Activated B cell treated with CpG ODN at 0.5 μM for 24 hours (primary cell): ENCODE results near the gene TP73. TPM values are rescaled to one million over a fixed set of nuclear protein-coding genes. Genes with fewer than 3 reads are reported as not detected.

Source experiments
- ATAC-seq: fragments of 200-7000 bp; cut with Tn5 transposase; one replicate; pipeline ENCODE4 v1.10.0; 2021; ENCODE audit warnings: low read depth, mild to moderate bottlenecking, moderate library complexity
- CTCF ChIA-PET: fragments of 350-600 bp; sonication (Branson Sonifier 250); formaldehyde crosslinking; loops from one replicate; lab custom pipeline; 2021; ENCODE audit warnings: antibody characterized with exemption; lab: Charles Lee
- POLR2A ChIA-PET: fragments of 350-600 bp; sonication (Branson Sonifier 250); formaldehyde crosslinking; loops from one replicate; lab custom pipeline; 2021; ENCODE audit warnings: antibody characterized with exemption; lab: Charles Lee
- DNase-seq: peaks from one replicate; pipeline ENCODE4 v3.0.0; 2022
- H3K27ac Mint-ChIP-seq: one replicate; pipeline ENCODE4 v1.8.0; 2020; ENCODE audit warnings: mixed read lengths
- H3K27me3 Mint-ChIP-seq: one replicate; pipeline ENCODE4 v1.8.0; 2021; ENCODE audit warnings: mixed read lengths
- H3K36me3 Mint-ChIP-seq: one replicate; pipeline ENCODE4 v1.8.0; 2021; ENCODE audit warnings: low read depth, mixed read lengths
- H3K4me1 Mint-ChIP-seq: one replicate; pipeline ENCODE4 v1.8.0; 2021; ENCODE audit warnings: mixed read lengths
- H3K4me3 Mint-ChIP-seq: one replicate; pipeline ENCODE4 v1.8.0; 2020; ENCODE audit warnings: mild to moderate bottlenecking, mixed read lengths
- H3K9me3 Mint-ChIP-seq: one replicate; pipeline ENCODE4 v1.8.0; 2020; ENCODE audit warnings: mixed read lengths
- intact Hi-C: fragments of 100-400 bp; cut with micrococcal nuclease; formaldehyde crosslinking; loops from one replicate; pipeline ENCODE4 v1.15.1; 2024
- total RNA-seq: library from RNA; stranded (reverse); gene quantifications from 2 replicates; pipeline ENCODE4 v1.2.3, GENCODE V29; 2022
- TF ChIP-seq, protein P1 (sequence below): fragments of 200-600 bp; IDR thresholded peaks from one replicate; pipeline ENCODE4 v1.8.0; 2022; ENCODE audit warnings: antibody characterized with exemption, mild to moderate bottlenecking

Gene TP73
- total RNA-seq, 1 donor from 2014 or later: 2.6 TPM

DNA sequence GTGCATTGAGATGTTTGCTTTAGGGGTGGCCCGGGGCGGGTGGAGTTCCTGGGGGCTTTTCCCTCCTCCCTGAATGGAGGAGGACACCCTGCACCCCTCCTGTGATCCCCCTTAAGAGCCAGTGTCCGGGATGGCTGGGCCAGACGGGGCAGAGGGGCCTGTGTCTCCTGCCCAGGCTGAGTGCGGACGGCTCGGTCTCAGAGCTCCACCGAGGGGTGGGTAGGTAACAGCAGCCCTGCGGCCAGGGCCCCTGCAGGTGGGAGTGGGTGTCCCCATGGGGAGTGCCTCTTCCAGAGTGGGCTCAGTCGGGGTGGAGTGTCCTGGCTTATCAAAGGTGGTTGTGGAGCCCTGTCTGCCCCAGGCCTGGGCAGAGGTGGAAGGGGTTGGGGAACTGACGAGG lies 23.1 kb downstream of the TP73 start:
- DNase-seq: no peak
- Mint-ChIP-seq H3K4me3 (no peak overlapping the region), H3K27me3 (no peaks in the 10 kb centered on the region), H3K27ac (no peak overlapping the region), H3K36me3 (no peaks in the 10 kb centered on the region), H3K4me1 (peaks cover 83% of the 10 kb centered on the region), H3K9me3 (no peaks in the 10 kb centered on the region)
- ATAC-seq: no peak
- TF ChIP-seq, protein P1, sequence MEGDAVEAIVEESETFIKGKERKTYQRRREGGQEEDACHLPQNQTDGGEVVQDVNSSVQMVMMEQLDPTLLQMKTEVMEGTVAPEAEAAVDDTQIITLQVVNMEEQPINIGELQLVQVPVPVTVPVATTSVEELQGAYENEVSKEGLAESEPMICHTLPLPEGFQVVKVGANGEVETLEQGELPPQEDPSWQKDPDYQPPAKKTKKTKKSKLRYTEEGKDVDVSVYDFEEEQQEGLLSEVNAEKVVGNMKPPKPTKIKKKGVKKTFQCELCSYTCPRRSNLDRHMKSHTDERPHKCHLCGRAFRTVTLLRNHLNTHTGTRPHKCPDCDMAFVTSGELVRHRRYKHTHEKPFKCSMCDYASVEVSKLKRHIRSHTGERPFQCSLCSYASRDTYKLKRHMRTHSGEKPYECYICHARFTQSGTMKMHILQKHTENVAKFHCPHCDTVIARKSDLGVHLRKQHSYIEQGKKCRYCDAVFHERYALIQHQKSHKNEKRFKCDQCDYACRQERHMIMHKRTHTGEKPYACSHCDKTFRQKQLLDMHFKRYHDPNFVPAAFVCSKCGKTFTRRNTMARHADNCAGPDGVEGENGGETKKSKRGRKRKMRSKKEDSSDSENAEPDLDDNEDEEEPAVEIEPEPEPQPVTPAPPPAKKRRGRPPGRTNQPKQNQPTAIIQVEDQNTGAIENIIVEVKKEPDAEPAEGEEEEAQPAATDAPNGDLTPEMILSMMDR: no peak
- intact Hi-C loops: no loop called here
- POLR2A ChIA-PET: interaction anchor here (0.7 kb wide), 1 partner anchor 133 kb away, joined by 3 read pairs; no protein-coding TSS in a partner anchor
- CTCF ChIA-PET: no interaction called here

DNA sequence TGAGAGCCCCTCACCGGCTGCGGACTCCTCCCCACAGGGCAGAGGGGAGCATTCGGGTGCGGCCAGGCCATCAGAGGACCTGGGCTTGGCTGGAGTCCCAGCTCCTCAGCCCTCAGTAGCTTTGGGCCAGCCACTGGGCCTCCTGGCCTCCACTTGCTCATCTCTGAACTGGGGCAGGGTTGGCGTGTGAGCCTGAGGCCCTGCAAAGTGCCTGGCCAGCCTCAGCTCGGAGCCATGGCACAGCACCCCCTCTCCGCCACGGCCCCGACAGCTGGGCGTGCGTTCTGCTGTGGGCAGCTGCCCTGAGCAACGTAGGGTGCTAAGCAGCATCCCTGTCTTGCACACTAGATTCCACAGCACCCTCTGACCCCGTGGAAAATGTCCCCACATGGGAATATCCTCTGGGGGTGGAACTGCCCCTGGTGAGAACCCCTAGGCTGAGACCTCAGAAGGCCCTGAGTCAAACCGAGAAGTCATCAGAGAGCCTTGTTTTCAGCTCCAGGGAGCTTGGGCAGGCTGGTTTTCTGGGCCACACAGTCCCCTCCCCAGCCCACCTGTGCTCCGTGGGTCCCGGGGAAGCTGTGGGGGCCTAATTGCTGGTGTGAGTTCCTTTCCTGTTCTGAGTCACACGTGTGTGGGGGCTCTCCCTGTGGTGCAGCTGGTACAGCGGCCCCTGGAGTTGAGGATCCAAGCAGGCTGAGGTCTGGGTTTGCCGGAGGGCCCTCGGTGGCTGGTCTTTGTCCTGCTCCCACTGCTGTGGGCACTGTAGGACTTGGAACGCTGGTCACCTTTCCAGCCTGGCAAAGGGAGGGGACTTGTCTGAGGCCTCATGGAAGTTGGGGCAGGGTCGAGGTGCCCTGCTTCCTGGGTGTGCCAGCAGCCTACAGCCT lies 24.5 kb downstream of the TP73 start:
- ChIA-PET POLR2A (interaction anchor here (1.0 to 3.5 kb wide), 7 partner anchors 10 to 37 kb away, joined by 4 to 89 read pairs (median 7); partner anchors contain the start of gene WRAP73), CTCF (interaction anchor here (0.9 to 1.4 kb wide), 5 partner anchors 11 to 58 kb away, joined by 3 to 9 read pairs (median 4); no protein-coding TSS in a partner anchor)
- DNase-seq: peak; percentile 57
- H3K4me3 Mint-ChIP-seq: peak overlapping the region; percentile 69
- H3K9me3 Mint-ChIP-seq: no peaks in the 10 kb centered on the region
- no peaks in the 10 kb centered on the region for H3K27me3 Mint-ChIP-seq
- H3K36me3 Mint-ChIP-seq: no peaks in the 10 kb centered on the region
- TF ChIP-seq, protein P1: no peak
- peaks cover 84% of the 10 kb centered on the region for H3K4me1 Mint-ChIP-seq
- ATAC-seq: peak; percentile 66
- intact Hi-C loops: loop anchor here (1.0 to 2.0 kb wide), 3 partner anchors 11 to 52 kb away; partner anchors contain the start of gene TPRG1L
- H3K27ac Mint-ChIP-seq: peak overlapping the region; percentile 81

DNA sequence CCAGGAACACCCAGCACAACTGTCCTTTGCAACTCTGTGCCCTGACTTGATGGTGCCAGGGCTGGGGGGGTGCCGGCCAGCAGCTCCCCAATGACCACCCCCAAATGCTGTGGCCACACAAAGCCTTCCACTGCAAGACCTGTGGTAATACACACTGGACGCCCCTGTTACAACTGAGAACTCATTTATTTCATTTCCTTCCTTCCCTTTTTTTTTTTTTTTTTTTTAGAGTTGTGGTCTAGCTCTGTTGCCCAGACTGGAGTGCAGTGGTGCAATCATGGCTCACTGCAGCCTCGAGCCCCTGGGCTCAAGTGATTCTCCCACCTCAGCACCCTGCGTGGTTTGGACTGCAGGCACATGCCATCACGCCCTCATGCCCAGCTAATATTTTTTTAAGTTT lies 25.2 kb downstream of the TP73 start:
- Mint-ChIP-seq H3K27me3 (no peaks in the 10 kb centered on the region), H3K27ac (peak overlapping the region; percentile 81), H3K9me3 (no peaks in the 10 kb centered on the region), H3K4me1 (peaks cover 78% of the 10 kb centered on the region), H3K4me3 (peak overlapping the region; percentile 69), H3K36me3 (no peaks in the 10 kb centered on the region)
- ATAC-seq (peak; percentile 8), DNase-seq (no peak)
- TF ChIP-seq, protein P1: no peak
- intact Hi-C loops: loop anchor here (1.0 to 2.0 kb wide), 3 partner anchors 11 to 53 kb away; partner anchors contain the start of gene TPRG1L
- POLR2A ChIA-PET: interaction anchor here (0.6 to 3.5 kb wide), 10 partner anchors 9 to 1106 kb away, joined by 3 to 89 read pairs (median 8); partner anchors contain the start of gene WRAP73
- CTCF ChIA-PET: interaction anchor here (0.9 to 1.4 kb wide), 3 partner anchors 12 to 26 kb away, joined by 4 to 9 read pairs (median 4); no protein-coding TSS in a partner anchor

DNA sequence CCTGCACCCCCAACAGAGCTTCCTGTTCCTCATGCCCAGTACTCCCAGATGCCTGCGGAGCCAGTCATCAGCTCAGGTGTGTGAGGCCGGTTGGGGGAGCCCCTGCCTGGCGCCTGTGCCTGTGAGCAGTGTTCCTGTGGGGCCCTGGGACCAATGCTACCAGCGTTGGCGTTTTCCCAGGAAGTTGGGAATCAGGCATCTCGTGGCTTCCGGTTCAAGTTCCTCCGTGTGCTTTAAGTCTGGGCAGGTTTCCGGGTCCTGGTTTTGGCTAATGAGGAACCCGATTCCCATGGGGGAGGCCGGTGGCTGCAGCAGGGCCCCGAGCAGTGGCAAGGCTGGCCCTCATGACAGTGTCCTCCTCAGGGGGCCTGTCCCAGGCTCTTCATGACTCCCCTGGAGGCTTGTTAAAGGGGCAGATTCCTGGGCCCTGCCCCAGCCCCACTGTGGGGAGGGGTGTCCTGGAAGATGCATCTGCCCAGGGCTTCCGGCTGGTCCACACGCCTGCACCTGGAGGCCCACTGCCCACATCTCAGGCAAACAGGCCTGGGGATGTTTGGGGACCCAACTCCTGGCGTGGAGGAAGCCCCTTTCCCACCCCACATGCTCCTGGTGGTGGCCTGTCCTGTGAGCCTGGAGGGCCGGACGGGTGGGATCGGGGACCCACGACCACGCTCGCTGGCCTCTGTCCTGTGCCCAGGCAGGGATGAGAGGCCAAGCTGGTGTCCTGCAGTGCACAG lies 26.2 kb downstream of the TP73 start:
- TF ChIP-seq, protein P1: no peak
- CTCF ChIA-PET: no interaction called here
- ATAC-seq: no peak
- H3K36me3 Mint-ChIP-seq: no peaks in the 10 kb centered on the region
- no peak for DNase-seq
- peak overlapping the region; percentile 69 for H3K4me3 Mint-ChIP-seq
- POLR2A ChIA-PET: interaction anchor here (1.0 to 3.5 kb wide), 4 partner anchors 8 to 22 kb away, joined by 4 to 89 read pairs (median 19); no protein-coding TSS in a partner anchor
- intact Hi-C loops: no loop called here
- H3K27ac Mint-ChIP-seq: peak overlapping the region; percentile 81
- peaks cover 2% of the 10 kb centered on the region for H3K27me3 Mint-ChIP-seq
- H3K9me3 Mint-ChIP-seq: no peaks in the 10 kb centered on the region
- H3K4me1 Mint-ChIP-seq: peaks cover 67% of the 10 kb centered on the region
